GM23248 (cell line): ENCODE measurements around the gene DNASE2B. TPM values are rescaled to one million over a fixed set of nuclear protein-coding genes. Genes with fewer than 3 reads are reported as not detected.

Source experiments
- DNase-seq: peaks from one replicate; pipeline ENCODE4 v3.0.0-alpha.2; 2015
- H2AFZ ChIP-seq: fragments of 200-600 bp; sonication (generic); 2 replicates; pipeline ENCODE4 v1.6.1; 2016; ENCODE audit warnings: antibody characterized with exemption
- H3F3A ChIP-seq: fragments of 200-600 bp; sonication (generic); 2 replicates; pipeline ENCODE4 v1.6.1; 2016; ENCODE audit warnings: mild to moderate bottlenecking, antibody characterized with exemption, mixed run types; ENCODE audit not compliant: insufficient read depth
- H3K27ac ChIP-seq: fragments of 200-600 bp; sonication (generic); 2 replicates; pipeline ENCODE4 v1.5.1; 2016; ENCODE audit warnings: mild to moderate bottlenecking
- H3K27me3 ChIP-seq: fragments of 200-600 bp; sonication (generic); replicated peaks from 2 replicates; pipeline ENCODE4 v1.6.1; 2016; ENCODE audit warnings: mild to moderate bottlenecking; ENCODE audit not compliant: insufficient read depth
- H3K36me3 ChIP-seq: fragments of 200-600 bp; sonication (generic); 2 replicates; pipeline ENCODE4 v1.6.1; 2016; ENCODE audit warnings: low read depth, mild to moderate bottlenecking
- H3K4me1 ChIP-seq: fragments of 200-600 bp; sonication (generic); 2 replicates; pipeline ENCODE4 v1.6.1; 2016; ENCODE audit warnings: mild to moderate bottlenecking; ENCODE audit not compliant: insufficient read depth
- H3K4me2 ChIP-seq: fragments of 200-600 bp; sonication (generic); one replicate; pipeline ENCODE4 v1.6.1; 2016; ENCODE audit warnings: mild to moderate bottlenecking; ENCODE audit not compliant: unreplicated experiment
- H3K4me3 ChIP-seq: fragments of 200-600 bp; sonication (generic); 2 replicates; pipeline ENCODE4 v1.5.1; 2016; ENCODE audit warnings: mild to moderate bottlenecking
- H3K79me2 ChIP-seq: fragments of 200-600 bp; sonication (generic); 2 replicates; pipeline ENCODE4 v1.6.1; 2016; ENCODE audit warnings: mild to moderate bottlenecking; ENCODE audit not compliant: insufficient read depth
- H3K9ac ChIP-seq: fragments of 200-600 bp; sonication (generic); 2 replicates; pipeline ENCODE4 v1.6.1; 2016; ENCODE audit warnings: mild to moderate bottlenecking
- H3K9me2 ChIP-seq: fragments of 200-600 bp; sonication (generic); 2 replicates; pipeline ENCODE4 v1.6.1; 2016; ENCODE audit warnings: mixed run types, mild to moderate bottlenecking, moderate library complexity; ENCODE audit not compliant: insufficient read depth
- H3K9me3 ChIP-seq: fragments of 200-600 bp; sonication (generic); one replicate; pipeline ENCODE4 v1.6.1; 2017; ENCODE audit warnings: low read depth
- H4K20me1 ChIP-seq: fragments of 200-600 bp; sonication (generic); 2 replicates; pipeline ENCODE4 v1.6.0; 2016; ENCODE audit not compliant: insufficient read depth
- EZH2 ChIP-seq: fragments of 200-600 bp; sonication (generic); IDR thresholded peaks from 2 replicates; pipeline ENCODE4 v1.6.1; 2018; ENCODE audit warnings: antibody characterized with exemption, mild to moderate bottlenecking; ENCODE audit not compliant: insufficient read depth, poor library complexity, severe bottlenecking
- EZH2phosphoT487 ChIP-seq: fragments of 200-600 bp; sonication (generic); IDR thresholded peaks from 2 replicates; pipeline ENCODE4 v1.6.1; 2018; ENCODE audit warnings: antibody characterized with exemption, moderate library complexity, mild to moderate bottlenecking, low read depth; ENCODE audit not compliant: insufficient read depth
- WGBS, 2 experiments: methylation state at CpG; one replicate each; pipeline ENCODE4 v1.1.6; 2015 to 2017; ENCODE audit warnings: low lambda C conversion rate in 2 of 2, low coverage in 1 of 2; ENCODE audit errors: missing lambda C conversion rate in 2 of 2; 5-methylcytosine and 5-hydroxymethylcytosine counted together
- in situ Hi-C: fragments of 300-500 bp; cut with MboI; formaldehyde crosslinking; loops from 2 replicates; pipeline ENCODE4 v1.15.0; 2020
- polyA plus RNA-seq: library from polyadenylated mRNA; unstranded; fragments of >200 nt; fragmentation: Nextera tagmentation; extraction: Ambion mirVana; gene quantifications from 2 replicates; pipeline ENCODE4 v1.2.1, GENCODE V29; 2016
- total RNA-seq: library from RNA; depleted of rRNA; stranded (reverse); fragments of >200 nt; shearing (Covaris generic); gene quantifications from 2 replicates; pipeline ENCODE4 v1.2.3, GENCODE V29; 2014

Gene DNASE2B
- total and polyA plus RNA-seq, 2 experiments from 2014 or later: not detected

DNA sequence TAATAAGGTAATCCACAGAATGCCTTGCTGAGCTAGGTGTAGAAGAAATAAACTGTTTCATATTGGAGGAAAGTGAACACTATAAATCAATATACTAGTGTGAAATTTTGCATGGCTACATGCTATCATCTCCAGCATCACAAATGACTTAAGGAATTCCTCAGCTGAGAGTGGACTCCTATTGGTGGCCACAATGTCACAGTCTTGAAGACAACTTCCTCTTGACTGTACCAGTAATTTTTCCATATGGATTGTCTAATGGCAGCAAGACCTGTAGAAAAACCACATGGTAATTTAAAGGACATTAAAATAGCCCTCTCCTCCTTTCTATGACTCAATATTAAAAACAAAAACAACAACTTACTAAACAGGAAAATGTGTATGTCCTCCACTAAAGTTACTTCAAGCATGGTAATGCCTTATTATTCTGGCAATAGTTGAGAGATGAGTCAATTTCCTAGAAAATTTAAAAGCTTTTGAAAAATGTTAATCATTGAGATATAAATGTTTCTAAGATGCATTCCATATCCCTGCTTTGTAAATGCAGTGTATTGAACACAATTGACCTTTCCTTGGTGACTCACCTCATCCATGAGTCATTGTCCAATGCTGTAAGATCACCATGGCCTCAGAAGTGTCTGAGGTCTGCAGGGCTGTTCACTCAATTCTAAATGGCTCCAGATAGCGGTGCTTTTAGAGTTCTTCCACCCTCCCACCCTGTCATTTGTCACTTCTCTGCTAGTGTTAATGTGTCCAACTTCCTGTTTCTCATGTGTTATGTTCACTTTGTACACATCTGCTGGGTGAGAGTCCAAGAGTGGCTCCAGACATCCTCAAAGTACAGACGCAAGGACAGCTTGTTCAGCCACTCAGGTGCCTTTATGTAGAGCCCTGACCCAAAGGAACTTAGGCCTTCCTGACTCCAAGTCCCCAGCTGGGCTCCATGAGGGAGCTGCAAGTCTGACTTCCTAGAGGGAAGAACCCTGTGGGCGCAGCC, 32.8 kb upstream of the DNASE2B start:
- DNase-seq: peak; percentile 95
- Histone ChIP-seq H3K9ac (no peak overlapping the region), H3K9me2 (no peaks in the 10 kb centered on the region), H3K27me3 (no peaks in the 10 kb centered on the region), H3F3A (peaks cover 30% of the 10 kb centered on the region), H3K4me3 (no peak overlapping the region), H2AFZ (no peak overlapping the region), H3K9me3 (no peaks in the 10 kb centered on the region), H3K4me2 (peak overlapping the region; percentile 55), H3K27ac (peak overlapping the region; percentile 47), H3K4me1 (peaks cover 30% of the 10 kb centered on the region), H3K79me2 (no peaks in the 10 kb centered on the region), H4K20me1 (no peaks in the 10 kb centered on the region), H3K36me3 (no peaks in the 10 kb centered on the region)
- 31 to 33% methylated on average over 3 of the region's 3 CpGs for WGBS, 2 experiments
- in situ Hi-C loops: no loop called here
- TF ChIP-seq EZH2 (no peak), EZH2phosphoT487 (peak; percentile 69; the same call in 1 of the 2 replicates)

DNA sequence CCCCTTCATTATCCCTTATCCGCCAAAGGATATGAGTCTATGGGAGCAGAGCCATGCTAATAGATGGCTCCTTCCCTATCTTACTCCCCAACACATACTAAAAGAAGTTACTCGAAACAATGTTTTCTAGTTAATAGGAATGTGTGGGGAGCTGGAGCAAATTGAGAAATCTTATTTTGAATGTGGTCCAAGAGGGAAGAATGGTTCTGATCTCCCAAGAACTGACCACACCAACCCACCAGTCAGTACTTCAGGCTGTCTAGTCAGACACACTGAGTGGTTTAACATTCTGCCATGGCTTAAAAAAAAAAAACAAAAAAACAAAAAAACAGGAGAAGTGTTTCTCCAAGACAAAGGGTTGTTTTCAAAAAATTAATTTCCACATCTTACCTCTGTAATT, 31.5 kb upstream of the DNASE2B start:
- Histone ChIP-seq H3K27me3 (no peaks in the 10 kb centered on the region), H3K79me2 (no peaks in the 10 kb centered on the region), H3K9ac (no peak overlapping the region), H3K4me3 (no peak overlapping the region), H3K36me3 (no peaks in the 10 kb centered on the region), H3K4me1 (peaks cover 41% of the 10 kb centered on the region), H3K27ac (peak overlapping the region; percentile 47; the same call in 1 of the 2 replicates), H4K20me1 (no peaks in the 10 kb centered on the region), H3K4me2 (peak overlapping the region; percentile 32), H3F3A (peaks cover 30% of the 10 kb centered on the region), H3K9me2 (no peaks in the 10 kb centered on the region), H2AFZ (no peak overlapping the region), H3K9me3 (no peaks in the 10 kb centered on the region)
- DNase-seq: peak; percentile 71
- in situ Hi-C loops: no loop called here
- TF ChIP-seq EZH2phosphoT487: no peak
- TF ChIP-seq EZH2: no peak
- 50% methylated on average over 2 of the region's 2 CpGs for WGBS, 2 experiments

DNA sequence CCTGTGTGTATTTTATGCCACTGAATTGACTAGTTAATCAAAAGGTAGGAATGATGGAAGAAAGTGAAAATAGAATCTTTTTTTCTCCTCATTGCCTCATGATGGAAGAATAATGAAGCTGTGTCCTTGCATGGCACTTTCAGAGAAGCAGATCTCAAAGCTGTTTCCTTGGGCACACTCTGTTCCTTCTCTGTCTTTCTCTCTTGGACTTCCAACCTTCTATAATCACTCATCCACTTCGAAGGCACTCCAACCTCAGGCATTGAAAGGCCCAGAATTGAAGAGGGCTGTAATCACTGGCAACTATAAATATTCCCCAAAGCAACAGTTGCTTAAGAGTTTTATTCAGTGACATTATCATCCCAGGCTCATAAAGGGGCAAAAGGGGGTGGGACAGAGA, 31.1 kb upstream of the DNASE2B start:
- peaks cover 30% of the 10 kb centered on the region for H3F3A ChIP-seq
- no peak overlapping the region for H3K9ac ChIP-seq
- peaks cover 37% of the 10 kb centered on the region for H3K4me1 ChIP-seq
- in situ Hi-C loops: no loop called here
- no peaks in the 10 kb centered on the region for H3K79me2 ChIP-seq
- H4K20me1 ChIP-seq: no peaks in the 10 kb centered on the region
- 7 to 30% methylated on average over 1 of the region's 1 CpG for WGBS, 2 experiments
- no peak overlapping the region for H3K4me3 ChIP-seq
- H3K27me3 ChIP-seq: no peaks in the 10 kb centered on the region
- no peaks in the 10 kb centered on the region for H3K9me3 ChIP-seq
- H2AFZ ChIP-seq: no peak overlapping the region
- H3K27ac ChIP-seq: no peak overlapping the region
- DNase-seq: no peak
- H3K9me2 ChIP-seq: no peaks in the 10 kb centered on the region
- peak overlapping the region; percentile 32 for H3K4me2 ChIP-seq
- H3K36me3 ChIP-seq: no peaks in the 10 kb centered on the region
- TF ChIP-seq EZH2: no peak
- TF ChIP-seq EZH2phosphoT487: no peak

DNA sequence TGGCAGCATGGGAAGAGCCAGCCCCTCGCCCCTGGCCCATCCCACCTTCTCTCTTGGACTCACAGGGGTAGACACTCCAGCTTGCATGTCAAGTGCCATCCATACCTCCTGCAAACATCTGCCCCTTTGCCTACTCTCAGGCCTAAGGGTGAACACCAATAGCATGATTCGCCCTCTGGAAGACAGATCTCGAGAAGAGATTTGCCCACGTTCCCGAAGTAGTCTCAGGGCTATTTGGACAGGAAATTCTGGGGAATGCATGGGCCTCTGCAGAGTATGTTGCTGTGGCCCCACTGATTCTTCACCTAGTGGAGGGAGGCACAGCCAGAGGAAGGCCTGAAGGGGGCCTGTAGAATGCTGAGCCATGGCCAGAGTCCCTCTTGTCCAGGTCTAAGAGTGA, 29.8 kb upstream of the DNASE2B start:
- Histone ChIP-seq H3K4me1 (peaks cover 37% of the 10 kb centered on the region), H3K9me3 (no peaks in the 10 kb centered on the region), H3K27me3 (no peaks in the 10 kb centered on the region), H3K9ac (no peak overlapping the region), H3K36me3 (no peaks in the 10 kb centered on the region), H2AFZ (no peak overlapping the region), H4K20me1 (no peaks in the 10 kb centered on the region), H3K4me2 (no peak overlapping the region), H3K27ac (no peak overlapping the region), H3K79me2 (no peaks in the 10 kb centered on the region), H3K4me3 (no peak overlapping the region), H3F3A (peaks cover 30% of the 10 kb centered on the region), H3K9me2 (no peaks in the 10 kb centered on the region)
- WGBS, 2 experiments: 90 to 91% methylated on average over 5 of the region's 5 CpGs
- no peak for DNase-seq
- in situ Hi-C loops: no loop called here
- TF ChIP-seq EZH2 (no peak), EZH2phosphoT487 (no peak)
